GM19324 (cell line): ENCODE data around the gene RAB11A.

Source experiments
- ATAC-seq: cut with Tn5 transposase; IDR thresholded peaks from one replicate; pipeline ENCODE4 v1.9.1; 2021; ENCODE audit warnings: mild to moderate bottlenecking, moderate library complexity; ENCODE audit not compliant: unreplicated experiment, low FRiP score

The RAB11A gene

GRCh38 chr15:65935391-65935790 lies 66.1 kb downstream of the RAB11A start:
- ATAC-seq = no peak

DNA sequence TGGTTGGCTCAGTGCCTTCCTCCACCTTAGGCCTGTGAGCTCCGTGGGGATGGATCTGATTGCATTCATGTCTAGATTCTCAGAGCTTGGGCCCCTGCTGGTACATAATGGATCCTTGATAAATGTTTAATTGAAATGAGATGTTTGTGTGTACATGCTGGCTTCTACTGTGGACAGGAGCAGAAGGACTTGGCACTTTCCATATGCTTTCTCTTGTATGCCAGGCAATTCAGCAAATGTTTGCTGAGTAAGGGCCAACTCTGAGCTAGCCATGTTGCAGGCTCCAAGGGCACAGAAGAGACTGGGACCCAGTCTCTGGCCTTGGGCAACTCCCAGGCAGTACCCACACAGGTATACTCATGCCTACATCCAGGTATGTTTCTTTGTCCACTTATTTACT lies 67.0 kb downstream of the RAB11A start:
- ATAC-seq = no peak

DNA sequence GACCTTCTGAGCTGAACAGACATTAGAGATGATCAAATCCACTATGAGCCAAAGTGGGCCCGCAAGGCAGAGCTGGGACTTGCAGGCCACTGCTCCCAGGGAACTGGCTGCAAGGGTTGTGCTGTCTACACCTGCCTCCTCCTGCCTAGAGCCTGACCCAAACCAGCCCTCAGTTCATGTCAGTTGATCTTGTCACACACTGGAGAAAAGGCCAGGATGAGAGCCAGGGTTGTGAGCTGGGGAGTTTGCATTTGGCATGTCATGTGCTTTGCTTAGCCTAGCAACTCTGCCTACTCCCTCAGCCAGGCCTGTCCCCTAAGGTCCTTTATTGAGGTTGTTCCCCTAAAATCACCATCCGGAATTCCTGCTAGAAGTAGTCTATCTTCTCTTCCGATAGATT lies 67.8 kb downstream of the RAB11A start:
- no peak for ATAC-seq

DNA sequence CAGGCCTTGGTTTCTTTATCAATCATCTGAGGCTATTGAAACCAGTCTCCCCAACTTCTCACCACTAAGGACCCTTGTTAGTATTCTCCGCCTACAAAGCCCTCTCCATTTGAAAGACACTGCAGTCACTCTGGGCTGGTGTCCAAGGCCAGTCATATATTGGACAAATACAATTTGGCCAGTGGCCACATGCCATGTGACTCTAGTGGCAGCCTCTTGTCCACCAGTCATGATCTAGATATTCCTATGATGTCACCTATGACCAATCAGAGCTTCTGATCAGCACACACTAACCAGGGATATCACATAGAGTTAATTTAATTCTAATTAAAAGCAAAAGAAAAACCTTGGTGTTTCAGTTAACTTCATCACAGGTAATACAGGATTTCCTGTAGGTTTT lies 68.2 kb downstream of the RAB11A start:
- ATAC-seq = no peak

DNA sequence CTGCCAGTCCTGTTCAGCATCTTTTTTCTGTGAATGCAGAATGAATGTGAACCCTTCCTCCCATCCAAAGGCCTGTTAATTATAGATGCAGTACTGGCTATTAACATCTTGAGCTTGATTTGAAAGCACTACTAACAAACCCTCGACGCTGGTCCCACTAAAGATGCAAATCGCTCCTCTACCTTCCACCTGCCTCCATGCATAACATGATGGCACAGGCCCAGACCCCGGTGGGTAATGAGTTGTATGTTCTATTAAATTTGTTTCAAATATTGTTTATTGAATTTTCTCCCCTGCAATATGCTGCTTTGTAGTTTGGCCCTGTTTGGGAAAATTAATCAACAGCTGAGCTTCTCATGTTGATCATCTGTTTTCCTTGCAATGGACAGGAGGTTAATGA lies 69.3 kb downstream of the RAB11A start:
- no peak for ATAC-seq

DNA sequence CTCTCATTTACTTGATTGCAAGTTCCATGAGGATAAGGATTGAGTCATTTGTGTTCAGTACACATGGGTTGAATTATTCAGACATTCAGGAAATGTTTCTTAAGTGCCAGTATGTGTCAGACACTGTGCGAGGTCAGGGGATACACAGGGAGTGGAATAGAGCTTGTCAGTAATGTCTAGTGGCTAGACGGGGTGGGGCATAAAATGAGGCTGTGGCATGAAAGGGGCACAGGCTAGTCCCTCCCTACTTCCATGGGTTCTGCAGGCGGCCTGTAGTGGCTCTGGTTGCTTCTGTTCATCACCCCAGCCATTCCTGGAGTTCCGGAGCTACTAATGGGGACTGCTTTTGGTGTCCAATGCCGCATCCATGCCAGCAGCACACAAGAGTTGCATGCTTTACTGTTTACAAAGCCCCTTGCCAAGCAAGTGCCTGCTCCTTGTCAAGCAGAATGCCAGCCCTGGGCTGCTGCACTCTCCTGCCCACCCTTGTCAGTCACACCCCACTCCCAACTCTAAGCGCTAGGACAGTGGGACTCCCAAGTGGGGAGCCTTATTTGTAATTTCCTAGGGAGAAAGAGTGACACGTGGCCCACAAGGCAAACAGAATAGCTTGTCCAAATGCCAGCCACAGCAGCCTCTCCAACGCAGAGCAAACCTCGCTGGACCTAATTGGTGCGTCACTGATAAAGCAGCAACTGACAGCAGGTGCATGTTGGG lies 70.8 kb downstream of the RAB11A start:
- no peak for ATAC-seq

GRCh38 chr15:65940618-65940909 lies 71.3 kb downstream of the RAB11A start:
- ATAC-seq = no peak
